B cell (primary cell): ENCODE results near the gene NFU1. TPM values are rescaled to one million over a fixed set of nuclear protein-coding genes. Genes with fewer than 3 reads are reported as not detected.

Experiments used
- ATAC-seq: fragments of 200-7000 bp; cut with Tn5 transposase; one replicate; pipeline ENCODE4 v1.10.0; 2021; ENCODE audit warnings: low read depth, mild to moderate bottlenecking, moderate number of reproducible peaks, moderate library complexity
- CTCF ChIA-PET: fragments of 350-600 bp; sonication (Branson Sonifier 250); formaldehyde crosslinking; loops from one replicate; lab custom pipeline; 2021; ENCODE audit warnings: antibody characterized with exemption, inconsistent platforms; lab: Charles Lee
- POLR2A ChIA-PET: fragments of 350-600 bp; sonication (Branson Sonifier 250); formaldehyde crosslinking; loops from one replicate; lab custom pipeline; 2021; ENCODE audit warnings: antibody characterized with exemption; lab: Charles Lee
- DNase-seq: peaks from one replicate; pipeline ENCODE4 v3.0.0; 2013
- H2AFZ ChIP-seq: 2 replicates; pipeline ENCODE4 v1.6.1; 2012; ENCODE audit warnings: mild to moderate bottlenecking, low read depth, low read length; ENCODE audit not compliant: insufficient read depth, poor library complexity, severe bottlenecking
- H3K27ac ChIP-seq, 2 donors: 1 replicate in 1 of 2; 2 replicates in 1 of 2; pipeline ENCODE4 v1.5.1; 2012 to 2013; ENCODE audit warnings: low read length in 2 of 2, mild to moderate bottlenecking in 2 of 2, moderate library complexity in 1 of 2
- H3K27me3 ChIP-seq, 4 experiments: fragments of 200-600 bp in 1 of 4; sonication (generic) in 1 of 4; replicated peaks in 1 of 4; 1 replicate in 2 of 4; 2 replicates in 2 of 4; pipeline versions ENCODE4 v1.6.1 to v1.7.0; 2013 to 2016; ENCODE audit warnings: low read length in 3 of 4, mild to moderate bottlenecking in 2 of 4, mixed read lengths in 1 of 4, moderate library complexity in 1 of 4; ENCODE audit not compliant: insufficient read depth in 4 of 4, control insufficient read depth in 3 of 4; ENCODE audit errors: control extremely low read depth in 1 of 4
- H3K36me3 ChIP-seq, 2 experiments: replicated peaks in 1 of 2; 1 replicate in 1 of 2; 2 replicates in 1 of 2; pipeline versions ENCODE4 v1.6.1 to v1.7.1; 2013; ENCODE audit warnings: low read length in 1 of 2; ENCODE audit not compliant: insufficient read depth in 2 of 2, control insufficient read depth in 1 of 2; ENCODE audit errors: control extremely low read depth in 1 of 2, extremely low read depth in 1 of 2
- H3K4me1 ChIP-seq, 2 donors: fragments of 200-600 bp in 1 of 2; sonication (generic) in 1 of 2; 1 replicate in 1 of 2; 2 replicates in 1 of 2; pipeline versions ENCODE4 v1.5.1 to v1.6.1; 2013 to 2017; ENCODE audit warnings: low read length in 2 of 2; ENCODE audit not compliant: control insufficient read depth in 2 of 2, insufficient read depth in 2 of 2
- H3K4me2 ChIP-seq: replicated peaks from 2 replicates; pipeline ENCODE3; 2012; ENCODE audit warnings: mild to moderate bottlenecking, low read depth, low read length; ENCODE audit not compliant: poor library complexity, severe bottlenecking
- H3K4me3 ChIP-seq, 5 experiments: fragments of 200-600 bp in 1 of 5; sonication (generic) in 1 of 5; 1 replicate in 3 of 5; 2 replicates in 2 of 5; pipeline versions ENCODE4 v1.5.1 to v1.7.0; 2011 to 2016; ENCODE audit warnings: low read length in 4 of 5, mild to moderate bottlenecking in 4 of 5, low read depth in 2 of 5, control low read depth in 1 of 5, moderate library complexity in 1 of 5; ENCODE audit not compliant: insufficient read depth in 1 of 5; ENCODE audit errors: control extremely low read depth in 1 of 5, extremely low read depth in 1 of 5
- H3K79me2 ChIP-seq: fragments of 200-600 bp; sonication (generic); one replicate; pipeline ENCODE4 v1.6.0; 2016; ENCODE audit warnings: low read length; ENCODE audit not compliant: control insufficient read depth, insufficient read depth
- H3K9ac ChIP-seq: fragments of 200-600 bp; sonication (generic); 2 replicates; pipeline ENCODE4 v1.6.1; 2017; ENCODE audit warnings: mild to moderate bottlenecking, low read length, moderate library complexity
- H3K9me3 ChIP-seq, 3 donors: one replicate each; pipeline versions ENCODE4 v1.6.1 to v1.7.1; 2013; ENCODE audit warnings: low read length in 2 of 3; ENCODE audit not compliant: control insufficient read depth in 2 of 3, insufficient read depth in 1 of 3; ENCODE audit errors: control extremely low read depth in 1 of 3
- H4K20me1 ChIP-seq: 2 replicates; pipeline ENCODE4 v1.6.0; 2012; ENCODE audit warnings: mild to moderate bottlenecking, low read length; ENCODE audit not compliant: insufficient read depth, control insufficient read depth, poor library complexity, severe bottlenecking
- H3K27ac Mint-ChIP-seq: one replicate; pipeline ENCODE4 v1.8.0; 2021; ENCODE audit warnings: mixed read lengths
- H3K27me3 Mint-ChIP-seq: one replicate; pipeline ENCODE4 v1.8.0; 2021; ENCODE audit warnings: mixed read lengths
- H3K4me1 Mint-ChIP-seq: one replicate; pipeline ENCODE4 v1.8.0; 2021; ENCODE audit warnings: mixed read lengths
- H3K4me3 Mint-ChIP-seq: one replicate; pipeline ENCODE4 v1.8.0; 2021; ENCODE audit warnings: mixed read lengths
- H3K9me3 Mint-ChIP-seq: one replicate; pipeline ENCODE4 v1.8.0; 2022; ENCODE audit warnings: mixed read lengths; ENCODE audit not compliant: insufficient read depth
- EZH2 ChIP-seq: IDR thresholded peaks from 2 replicates; pipeline ENCODE4 v1.6.1; 2012; ENCODE audit warnings: borderline replicate concordance, low read depth, mild to moderate bottlenecking, moderate library complexity, low read length; ENCODE audit not compliant: insufficient read depth, poor library complexity, severe bottlenecking
- WGBS: methylation state at CpG from one replicate; pipeline ENCODE4 v1.1.5; 2013; ENCODE audit warnings: missing lambda C conversion rate; ENCODE audit not compliant: insufficient coverage; 5-methylcytosine and 5-hydroxymethylcytosine counted together
- intact Hi-C: fragments of 100-400 bp; cut with micrococcal nuclease; formaldehyde crosslinking; loops from one replicate; pipeline ENCODE4 v1.10.0; 2022
- polyA plus RNA-seq: library from polyadenylated mRNA; depleted of rRNA; stranded (reverse); fragments of >200 nt; gene quantifications from 2 replicates; pipeline ENCODE4 v1.2.3, GENCODE V29; 2012
- total RNA-seq, 2 donors: library from RNA; stranded (reverse); fragments of 120-200 nt in 1 of 2; gene quantifications; 1 replicate in 1 of 2; 2 replicates in 1 of 2; pipeline versions ENCODE4 v1.2.3 to v1.2.4, GENCODE V29; 2013 to 2022
- TF ChIP-seq, protein P1 (sequence below): fragments of 200-600 bp; IDR thresholded peaks from one replicate; pipeline ENCODE4 v1.8.0; 2022; ENCODE audit warnings: antibody characterized with exemption, mild to moderate bottlenecking

Gene NFU1
- total and polyA plus RNA-seq, 2 donors (not counting 1 experiment from before 2014, with no cell fraction given): 19.2 to 40.6 TPM

DNA sequence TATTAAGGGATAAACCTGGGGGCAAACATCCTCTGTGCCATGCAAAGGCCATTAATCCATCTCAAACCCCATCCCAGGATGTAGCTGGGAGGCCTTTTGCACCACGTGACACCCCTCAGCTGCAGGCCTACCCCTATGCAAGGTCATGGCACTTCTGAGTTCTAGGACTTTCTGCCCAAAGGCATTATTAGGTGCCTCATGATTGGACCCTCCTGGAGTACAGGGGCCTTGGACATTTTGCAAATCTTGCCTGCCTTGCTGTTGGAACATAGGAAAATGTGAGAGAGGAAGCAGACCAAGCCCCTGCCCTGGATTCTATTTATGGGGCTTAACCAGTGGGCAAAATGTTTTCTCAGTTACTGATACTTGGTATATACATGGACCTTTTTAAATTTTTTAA is 44.2 kb upstream of the NFU1 start:
- Histone ChIP-seq H4K20me1 (no peaks in the 10 kb centered on the region), H3K9ac (no peak overlapping the region), H3K9me3 (no peaks in the 10 kb centered on the region), H2AFZ (no peak overlapping the region), H3K27ac (no peak overlapping the region), H3K4me2 (no peak overlapping the region), H3K27me3 (no peaks in the 10 kb centered on the region), H3K4me1 (no peaks in the 10 kb centered on the region), H3K79me2 (no peaks in the 10 kb centered on the region), H3K4me3 (no peak overlapping the region), H3K36me3 (no peaks in the 10 kb centered on the region)
- ATAC-seq (no peak), DNase-seq (no peak)
- Mint-ChIP-seq H3K4me3 (no peak overlapping the region), H3K4me1 (peaks cover 15% of the 10 kb centered on the region), H3K27me3 (no peaks in the 10 kb centered on the region), H3K9me3 (no peaks in the 10 kb centered on the region), H3K27ac (no peak overlapping the region)
- no peak for TF ChIP-seq EZH2
- TF ChIP-seq, protein P1, sequence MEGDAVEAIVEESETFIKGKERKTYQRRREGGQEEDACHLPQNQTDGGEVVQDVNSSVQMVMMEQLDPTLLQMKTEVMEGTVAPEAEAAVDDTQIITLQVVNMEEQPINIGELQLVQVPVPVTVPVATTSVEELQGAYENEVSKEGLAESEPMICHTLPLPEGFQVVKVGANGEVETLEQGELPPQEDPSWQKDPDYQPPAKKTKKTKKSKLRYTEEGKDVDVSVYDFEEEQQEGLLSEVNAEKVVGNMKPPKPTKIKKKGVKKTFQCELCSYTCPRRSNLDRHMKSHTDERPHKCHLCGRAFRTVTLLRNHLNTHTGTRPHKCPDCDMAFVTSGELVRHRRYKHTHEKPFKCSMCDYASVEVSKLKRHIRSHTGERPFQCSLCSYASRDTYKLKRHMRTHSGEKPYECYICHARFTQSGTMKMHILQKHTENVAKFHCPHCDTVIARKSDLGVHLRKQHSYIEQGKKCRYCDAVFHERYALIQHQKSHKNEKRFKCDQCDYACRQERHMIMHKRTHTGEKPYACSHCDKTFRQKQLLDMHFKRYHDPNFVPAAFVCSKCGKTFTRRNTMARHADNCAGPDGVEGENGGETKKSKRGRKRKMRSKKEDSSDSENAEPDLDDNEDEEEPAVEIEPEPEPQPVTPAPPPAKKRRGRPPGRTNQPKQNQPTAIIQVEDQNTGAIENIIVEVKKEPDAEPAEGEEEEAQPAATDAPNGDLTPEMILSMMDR: no peak
- intact Hi-C loops: no loop called here
- ChIA-PET POLR2A (no interaction called here), CTCF (no interaction called here)
- 100% methylated on average over 1 of the region's 1 CpG for WGBS

DNA sequence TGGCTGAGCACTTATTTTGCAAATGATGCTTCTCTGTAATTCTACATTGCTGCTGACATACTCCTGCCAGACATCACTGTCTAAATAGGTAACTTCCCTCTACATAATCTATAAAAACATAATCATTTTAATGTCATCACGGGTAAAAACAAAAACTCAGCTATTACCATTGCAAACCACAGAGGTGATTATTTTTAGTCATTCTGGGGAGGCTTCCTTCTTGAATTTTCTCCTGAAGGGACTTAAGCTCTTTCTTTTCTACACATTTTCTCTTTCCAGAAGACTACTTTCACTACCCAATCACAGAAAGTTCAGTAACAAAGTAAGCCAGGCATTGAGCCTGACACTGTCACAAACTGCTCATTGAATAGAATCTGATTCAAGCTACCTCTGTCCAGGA is 40.4 kb upstream of the NFU1 start:
- Mint-ChIP-seq H3K4me3 (no peak overlapping the region), H3K27me3 (no peaks in the 10 kb centered on the region), H3K27ac (no peak overlapping the region), H3K9me3 (no peaks in the 10 kb centered on the region), H3K4me1 (peaks cover 16% of the 10 kb centered on the region)
- intact Hi-C loops: no loop called here
- DNase-seq (no peak), ATAC-seq (no peak)
- Histone ChIP-seq H3K27me3 (no peaks in the 10 kb centered on the region), H3K4me2 (no peak overlapping the region), H3K79me2 (no peaks in the 10 kb centered on the region), H3K36me3 (no peaks in the 10 kb centered on the region), H3K27ac (no peak overlapping the region), H4K20me1 (no peaks in the 10 kb centered on the region), H3K9me3 (no peaks in the 10 kb centered on the region), H3K4me3 (no peak overlapping the region), H2AFZ (no peak overlapping the region), H3K4me1 (no peaks in the 10 kb centered on the region), H3K9ac (no peak overlapping the region)
- WGBS: no CpG with 5 or more reads among the region's 1 CpG
- CTCF ChIA-PET: no interaction called here
- POLR2A ChIA-PET: no interaction called here
- no peak for TF ChIP-seq EZH2
- TF ChIP-seq, protein P1: no peak
